ENCODE data around the gene L3MBTL3.

The L3MBTL3 gene

DNA sequence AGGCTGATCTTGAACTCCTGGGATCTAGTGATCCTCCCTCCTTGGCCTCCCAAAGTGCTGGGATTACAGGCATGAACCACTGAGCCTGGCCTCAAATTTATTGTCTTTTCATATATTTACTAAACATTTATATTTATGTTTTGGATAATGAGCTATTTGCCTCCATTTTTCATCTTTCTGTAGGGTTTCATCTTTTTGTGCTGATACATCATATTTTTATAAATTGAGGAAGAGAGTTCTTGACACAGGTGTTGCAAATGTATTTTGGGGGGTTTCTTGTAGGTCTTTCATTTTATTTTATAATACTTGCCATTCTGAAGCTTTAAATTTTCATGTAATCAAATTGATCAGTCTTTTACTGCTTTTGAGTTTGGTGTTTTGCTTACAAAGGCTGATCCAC lies 72.4 kb downstream of the L3MBTL3 start:
- H3K36me3 ChIP-seq (ENCODE audit: low read length): no peaks in the 10 kb centered on the region
- H2AFZ ChIP-seq (ENCODE audit: low read depth, low read length, severe bottlenecking): no peak overlapping the region
- no peaks in the 10 kb centered on the region for H4K20me1 ChIP-seq (ENCODE audit: low read depth, low read length)
- H3K9me2 ChIP-seq (replicated peaks; ENCODE audit: insufficient read depth, low read length): no peaks in the 10 kb centered on the region
- no peak overlapping the region for H3K4me2 ChIP-seq (ENCODE audit: low read depth, low read length, poor library complexity, severe bottlenecking)
- TF ChIP-seq EZH2phosphoT487 (conservative IDR thresholded peaks at IDR 0.05; ENCODE audit: low read length): no peak
- TF ChIP-seq, protein P1, sequence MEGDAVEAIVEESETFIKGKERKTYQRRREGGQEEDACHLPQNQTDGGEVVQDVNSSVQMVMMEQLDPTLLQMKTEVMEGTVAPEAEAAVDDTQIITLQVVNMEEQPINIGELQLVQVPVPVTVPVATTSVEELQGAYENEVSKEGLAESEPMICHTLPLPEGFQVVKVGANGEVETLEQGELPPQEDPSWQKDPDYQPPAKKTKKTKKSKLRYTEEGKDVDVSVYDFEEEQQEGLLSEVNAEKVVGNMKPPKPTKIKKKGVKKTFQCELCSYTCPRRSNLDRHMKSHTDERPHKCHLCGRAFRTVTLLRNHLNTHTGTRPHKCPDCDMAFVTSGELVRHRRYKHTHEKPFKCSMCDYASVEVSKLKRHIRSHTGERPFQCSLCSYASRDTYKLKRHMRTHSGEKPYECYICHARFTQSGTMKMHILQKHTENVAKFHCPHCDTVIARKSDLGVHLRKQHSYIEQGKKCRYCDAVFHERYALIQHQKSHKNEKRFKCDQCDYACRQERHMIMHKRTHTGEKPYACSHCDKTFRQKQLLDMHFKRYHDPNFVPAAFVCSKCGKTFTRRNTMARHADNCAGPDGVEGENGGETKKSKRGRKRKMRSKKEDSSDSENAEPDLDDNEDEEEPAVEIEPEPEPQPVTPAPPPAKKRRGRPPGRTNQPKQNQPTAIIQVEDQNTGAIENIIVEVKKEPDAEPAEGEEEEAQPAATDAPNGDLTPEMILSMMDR (IDR thresholded peaks at IDR 0.05; ENCODE audit: insufficient read depth, low read length, poor library complexity, severe bottlenecking): no peak
- H3K4me3 ChIP-seq (ENCODE audit: insufficient read depth, low read length, poor library complexity, severe bottlenecking): no peak overlapping the region
- no peaks in the 10 kb centered on the region for H3K27me3 ChIP-seq (ENCODE audit: low read length)
- no peaks in the 10 kb centered on the region for H3K79me2 ChIP-seq (ENCODE audit: insufficient read depth, low read length)
- H3K9me3 ChIP-seq (ENCODE audit: insufficient read depth, low read length): no peaks in the 10 kb centered on the region
- H3K9ac ChIP-seq (ENCODE audit: low read length): no peak overlapping the region
- no peaks in the 10 kb centered on the region for H3F3A ChIP-seq (ENCODE audit: insufficient read depth)
- H3K27ac ChIP-seq (ENCODE audit: low read depth, low read length): no peak overlapping the region

DNA sequence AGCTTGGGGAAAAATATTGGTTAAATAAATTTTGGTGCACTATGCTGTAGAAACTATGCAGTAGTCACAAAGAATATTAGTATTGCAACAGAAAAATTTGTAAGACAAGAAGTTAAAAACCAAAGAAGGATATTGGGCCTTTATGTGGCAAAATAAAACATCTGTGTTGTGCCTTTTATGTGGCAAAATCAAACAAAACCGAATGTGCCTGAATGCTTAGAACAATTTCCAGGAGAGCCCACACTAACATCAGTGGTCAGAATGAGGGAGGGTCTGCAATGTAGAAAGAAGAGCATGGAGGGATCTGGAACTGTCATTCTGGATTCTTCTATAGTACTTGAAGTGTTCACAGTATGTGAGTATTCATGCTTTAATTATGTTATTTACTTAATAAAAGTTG lies 75.2 kb downstream of the L3MBTL3 start:
- Histone ChIP-seq H3K9ac (ENCODE audit: low read length) (no peak overlapping the region), H3K36me3 (ENCODE audit: low read length) (no peaks in the 10 kb centered on the region), H3K4me3 (ENCODE audit: insufficient read depth, low read length, poor library complexity, severe bottlenecking) (no peak overlapping the region), H4K20me1 (ENCODE audit: low read depth, low read length) (no peaks in the 10 kb centered on the region), H3K9me3 (ENCODE audit: insufficient read depth, low read length) (no peaks in the 10 kb centered on the region), H3K9me2 (replicated peaks; ENCODE audit: insufficient read depth, low read length) (no peaks in the 10 kb centered on the region), H3F3A (ENCODE audit: insufficient read depth) (no peaks in the 10 kb centered on the region), H3K79me2 (ENCODE audit: insufficient read depth, low read length) (no peaks in the 10 kb centered on the region), H2AFZ (ENCODE audit: low read depth, low read length, severe bottlenecking) (no peak overlapping the region), H3K27me3 (ENCODE audit: low read length) (no peaks in the 10 kb centered on the region), H3K27ac (ENCODE audit: low read depth, low read length) (no peak overlapping the region), H3K4me2 (ENCODE audit: low read depth, low read length, poor library complexity, severe bottlenecking) (no peak overlapping the region)
- TF ChIP-seq, protein P1 (IDR thresholded peaks at IDR 0.05; ENCODE audit: insufficient read depth, low read length, poor library complexity, severe bottlenecking): no peak
- TF ChIP-seq EZH2phosphoT487 (conservative IDR thresholded peaks at IDR 0.05; ENCODE audit: low read length): no peak

DNA sequence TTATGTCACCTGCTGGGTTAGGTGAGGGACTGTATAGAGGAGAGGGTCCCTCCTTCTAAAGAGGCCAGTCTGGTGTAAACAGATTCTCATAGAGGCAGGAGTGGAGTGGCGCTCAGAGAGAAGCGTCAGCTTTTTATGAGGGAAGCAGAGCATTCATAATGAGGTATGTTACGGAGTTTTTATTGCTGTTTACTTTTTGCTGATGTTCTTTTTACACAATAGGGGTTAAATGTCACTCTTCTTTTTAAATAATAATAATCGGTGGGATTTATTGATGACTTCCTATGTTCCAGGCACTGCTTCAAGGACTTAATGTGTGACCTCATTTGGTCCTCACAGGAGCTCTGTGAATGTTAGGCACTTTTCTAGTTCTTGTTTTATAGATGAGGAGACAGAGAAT lies 79.9 kb downstream of the L3MBTL3 start:
- no peak for TF ChIP-seq EZH2phosphoT487 (conservative IDR thresholded peaks at IDR 0.05; ENCODE audit: low read length)
- TF ChIP-seq, protein P1 (IDR thresholded peaks at IDR 0.05; ENCODE audit: insufficient read depth, low read length, poor library complexity, severe bottlenecking): no peak

More for the DNA sequence above, 79.9 kb downstream of the L3MBTL3 start:
- Histone ChIP-seq H3K79me2 (ENCODE audit: insufficient read depth, low read length) (no peaks in the 10 kb centered on the region), H3K9me2 (replicated peaks; ENCODE audit: insufficient read depth, low read length) (no peaks in the 10 kb centered on the region), H3K36me3 (ENCODE audit: low read length) (no peaks in the 10 kb centered on the region), H3K4me2 (ENCODE audit: low read depth, low read length, poor library complexity, severe bottlenecking) (no peak overlapping the region), H3K27ac (ENCODE audit: low read depth, low read length) (no peak overlapping the region), H3F3A (ENCODE audit: insufficient read depth) (no peaks in the 10 kb centered on the region), H3K27me3 (ENCODE audit: low read length) (no peaks in the 10 kb centered on the region), H3K9me3 (ENCODE audit: insufficient read depth, low read length) (no peaks in the 10 kb centered on the region), H2AFZ (ENCODE audit: low read depth, low read length, severe bottlenecking) (no peak overlapping the region), H3K9ac (ENCODE audit: low read length) (no peak overlapping the region), H4K20me1 (ENCODE audit: low read depth, low read length) (no peaks in the 10 kb centered on the region), H3K4me3 (ENCODE audit: insufficient read depth, low read length, poor library complexity, severe bottlenecking) (no peak overlapping the region)

Measured in SU-DHL-6 (cell line).